ENCODE results near the gene CARS1. TPM values are rescaled to one million over a fixed set of nuclear protein-coding genes. Genes with fewer than 3 reads are reported as not detected.

CARS1 gene
- total and polyA plus RNA-seq, 9 of the 15 experiments (the other 6 are each of a cell fraction or from before 2014, with no cell fraction given): 14.4 to 106 (median 73.6) TPM

GRCh38 chr11:2992234-2992996 lies 64.8 kb downstream of the CARS1 start, which contains the start of gene NAP1L4 (continued):
- TF ChIP-seq RERE (CRISPR knock-in tag; IDR thresholded peaks at IDR 0.05; ENCODE audit: borderline replicate concordance): peak; percentile 77; the same call in 1 of the 2 replicates
- no peak for TF ChIP-seq ESRRA (IDR thresholded peaks at IDR 0.05; ENCODE audit: borderline replicate concordance, low read depth)
- no peak for TF ChIP-seq ZNF398 (CRISPR knock-in tag; IDR thresholded peaks at IDR 0.05)
- TF ChIP-seq NFATC3 (IDR thresholded peaks at IDR 0.05): no peak
- no peak for TF ChIP-seq CREB3 (tag; conservative IDR thresholded peaks at IDR 0.05; ENCODE audit: low read depth)
- peak; percentile 89 for TF ChIP-seq CXXC5 (CRISPR knock-in tag; IDR thresholded peaks at IDR 0.05)
- no peak for TF ChIP-seq ZBTB49 (CRISPR knock-in tag; IDR thresholded peaks at IDR 0.05; ENCODE audit: borderline replicate concordance)
- TF ChIP-seq HEY1 (CRISPR knock-in tag; IDR thresholded peaks at IDR 0.05; ENCODE audit: borderline replicate concordance): no peak
- peak; percentile 61 for TF ChIP-seq MTA3 (IDR thresholded peaks at IDR 0.05; ENCODE audit: borderline replicate concordance)
- TF ChIP-seq KDM4B (IDR thresholded peaks at IDR 0.05; ENCODE audit: borderline replicate concordance in 2 of 2, low read depth in 1 of 2): no peak
- peak; percentile 72 for TF ChIP-seq CHD2 (IDR thresholded peaks at IDR 0.05; ENCODE audit: low read depth, low read length)
- no peak for TF ChIP-seq MLX (CRISPR knock-in tag; conservative IDR thresholded peaks at IDR 0.05)
- TF ChIP-seq RBM14 (IDR thresholded peaks at IDR 0.05; ENCODE audit: borderline replicate concordance, insufficient read depth, low read depth, low read length): peak; percentile 69; the same call in 1 of the 2 replicates
